ENCODE data around the gene TMPRSS11A.

The TMPRSS11A gene

DNA sequence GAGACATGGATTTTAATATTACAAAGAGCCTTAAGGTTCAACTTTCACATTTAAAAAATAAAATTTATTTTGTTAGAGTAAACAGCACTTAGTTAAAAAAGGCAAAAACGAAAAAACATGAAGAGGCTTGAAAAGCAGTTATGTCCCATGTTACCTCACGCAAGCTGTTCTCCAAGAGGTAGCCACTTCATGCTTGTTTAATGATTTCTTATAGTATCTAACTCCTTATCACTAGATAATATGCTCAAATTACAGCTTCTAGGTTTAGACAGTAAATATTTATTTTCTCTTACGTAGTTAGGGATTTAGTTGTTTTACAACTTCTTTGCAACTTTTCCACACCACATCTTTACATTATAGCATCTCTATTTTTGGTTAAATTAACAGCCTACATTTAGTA lies 51.7 kb downstream of the TMPRSS11A start:
- no peak for DNase-seq

DNA sequence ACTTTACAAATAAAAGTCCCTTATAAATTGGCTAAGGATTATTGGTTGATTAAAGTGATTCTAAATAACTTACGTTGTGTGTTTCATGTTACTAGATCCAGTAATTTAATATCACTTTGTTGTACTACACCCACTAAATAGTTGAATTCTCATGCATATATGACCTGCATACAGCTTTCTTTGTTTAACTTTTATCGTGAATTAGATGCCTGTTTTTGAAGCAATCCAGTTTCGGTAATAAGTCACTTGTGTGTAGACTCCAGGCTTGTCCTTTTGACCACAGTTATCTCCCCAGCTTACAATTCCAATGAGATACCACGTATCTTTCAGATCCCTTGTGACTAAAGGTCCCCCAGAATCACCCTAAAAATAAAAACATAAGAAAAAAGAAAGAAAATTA lies 52.2 kb downstream of the TMPRSS11A start:
- DNase-seq, result no peak

DNA sequence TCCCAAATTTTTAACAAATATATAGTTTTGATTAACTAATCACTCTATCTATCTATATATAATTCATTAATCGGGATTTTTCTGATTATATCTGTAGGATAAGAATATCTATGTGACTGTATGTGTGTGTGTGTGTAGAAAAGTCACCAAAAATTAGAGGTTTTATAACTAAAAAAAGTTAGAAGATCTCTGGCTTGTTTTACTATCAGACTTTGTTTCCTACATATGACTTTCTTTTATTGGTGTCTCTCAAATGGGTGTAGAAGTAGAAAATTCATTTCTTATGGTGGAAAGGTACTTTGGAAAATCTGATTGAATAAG lies 52.7 kb downstream of the TMPRSS11A start:
- DNase-seq, result no peak

DNA sequence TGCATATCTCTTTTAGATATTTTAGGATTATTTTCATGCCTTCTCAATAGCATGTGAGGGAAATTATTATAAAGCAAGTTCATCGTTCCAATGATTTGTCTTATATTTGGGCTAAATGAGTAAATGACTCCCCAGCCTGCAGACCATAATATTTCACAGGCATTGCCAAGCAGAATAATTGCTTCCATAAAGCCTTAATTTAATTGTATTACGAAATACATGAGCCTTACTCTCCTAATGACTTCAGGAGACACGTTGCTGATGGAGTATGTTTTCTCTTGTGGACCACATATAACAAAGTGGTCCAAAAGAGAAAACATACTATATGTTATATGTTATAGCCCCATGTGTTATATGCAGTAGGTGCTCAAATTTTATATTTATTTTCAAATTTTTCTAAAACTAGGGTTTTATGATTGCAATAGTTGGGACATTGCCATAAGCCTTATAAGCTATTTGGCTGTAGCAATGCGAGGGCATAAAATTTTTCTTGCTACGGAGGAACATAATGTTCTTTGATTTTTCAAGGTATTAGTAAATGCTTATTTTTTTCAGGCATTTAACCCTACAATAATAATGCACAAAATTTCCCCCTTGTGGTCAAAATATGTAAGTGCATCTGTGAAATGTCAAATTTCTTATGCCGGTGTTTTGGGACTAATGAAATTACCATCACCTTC lies 53.2 kb downstream of the TMPRSS11A start:
- no peak for DNase-seq

DNA sequence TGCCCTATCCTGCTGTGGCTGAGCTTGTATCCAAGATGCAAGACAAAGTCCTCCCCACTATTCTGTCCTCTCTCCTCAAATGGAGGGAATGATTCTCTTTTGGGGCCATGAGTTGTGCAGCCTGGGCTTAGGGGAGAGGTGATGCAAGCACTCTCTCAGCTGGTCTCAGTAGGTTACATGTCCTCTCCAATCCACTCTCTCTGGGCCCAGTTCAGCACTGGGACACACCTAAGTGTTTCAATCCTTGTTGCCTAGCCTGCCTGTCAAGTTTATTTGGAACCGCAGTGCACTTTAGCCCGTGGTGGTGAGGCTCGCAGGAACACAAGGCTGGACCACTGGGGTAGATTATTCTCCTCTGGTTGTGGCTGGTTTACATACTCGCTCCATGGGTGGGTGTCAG lies 55.6 kb downstream of the TMPRSS11A start:
- no peak for DNase-seq

DNA sequence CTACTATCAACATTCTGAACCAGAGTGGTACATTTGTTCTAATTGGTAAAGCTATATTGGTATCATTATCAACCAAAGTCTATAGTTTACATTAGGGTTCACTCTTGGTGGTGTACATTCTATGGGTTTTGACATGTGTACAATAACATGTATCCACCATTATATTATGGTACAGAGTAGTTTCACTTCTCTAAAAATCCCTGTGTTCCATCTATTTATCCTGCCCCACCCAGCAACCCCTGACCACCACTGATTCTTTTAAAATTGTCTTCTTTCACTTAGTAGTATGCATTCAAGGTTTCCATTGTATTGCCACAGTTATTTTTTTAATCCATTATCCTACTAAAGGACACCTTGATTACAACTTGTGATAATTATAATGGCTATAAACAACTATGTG lies 64.2 kb downstream of the TMPRSS11A start:
- DNase-seq, result no peak

DNA sequence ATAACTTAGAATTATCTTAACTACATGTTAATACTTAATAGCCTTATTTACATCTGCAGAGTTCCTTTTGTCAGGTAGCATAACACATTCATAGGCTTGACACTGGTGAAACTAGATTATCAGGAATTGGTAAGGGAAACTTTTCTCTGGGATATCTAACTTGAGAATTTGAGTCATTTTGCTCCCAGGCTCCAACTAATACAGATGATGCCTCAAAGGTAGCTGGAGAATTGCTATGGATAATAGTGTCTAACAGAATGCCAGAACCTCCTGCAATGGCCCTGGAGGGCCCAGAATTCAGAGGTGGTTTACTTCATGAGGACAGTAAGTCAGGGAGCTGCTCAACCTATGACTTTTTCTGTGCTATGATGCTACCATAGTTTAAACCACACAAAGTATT lies 65.6 kb downstream of the TMPRSS11A start:
- DNase-seq, result no peak

DNA sequence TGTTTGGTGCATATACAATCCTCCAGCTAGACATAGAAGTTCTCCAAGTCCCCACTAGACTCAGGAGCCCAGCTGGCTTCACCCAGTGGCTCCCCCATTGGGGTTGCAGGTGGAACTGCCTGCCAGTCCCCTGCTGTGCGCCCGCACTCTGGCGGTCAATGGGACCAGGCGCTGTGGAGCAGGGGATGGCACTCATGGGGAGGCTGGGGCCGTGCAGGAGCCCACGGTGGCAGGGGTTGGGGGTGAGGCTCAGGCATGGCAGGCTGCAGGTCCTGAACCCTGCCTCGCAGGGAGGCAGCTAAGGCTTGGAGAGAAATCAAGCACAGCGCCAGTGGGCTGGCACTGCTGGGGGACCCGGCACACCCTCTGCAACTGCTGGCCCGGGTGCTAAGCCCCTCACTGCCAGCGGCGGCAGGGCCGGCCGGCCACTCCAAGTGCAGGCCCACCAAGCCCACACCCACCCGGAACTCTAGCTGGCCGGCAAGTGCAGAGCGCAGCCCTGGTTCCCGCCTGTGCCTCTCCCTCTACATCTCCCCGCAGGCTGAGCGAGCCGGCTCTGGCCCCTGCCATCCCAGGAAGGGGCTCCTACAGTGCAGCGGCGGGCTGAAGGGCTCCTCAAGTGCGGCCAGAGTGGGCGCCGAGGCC lies 66.8 kb downstream of the TMPRSS11A start:
- no peak for DNase-seq

DNA sequence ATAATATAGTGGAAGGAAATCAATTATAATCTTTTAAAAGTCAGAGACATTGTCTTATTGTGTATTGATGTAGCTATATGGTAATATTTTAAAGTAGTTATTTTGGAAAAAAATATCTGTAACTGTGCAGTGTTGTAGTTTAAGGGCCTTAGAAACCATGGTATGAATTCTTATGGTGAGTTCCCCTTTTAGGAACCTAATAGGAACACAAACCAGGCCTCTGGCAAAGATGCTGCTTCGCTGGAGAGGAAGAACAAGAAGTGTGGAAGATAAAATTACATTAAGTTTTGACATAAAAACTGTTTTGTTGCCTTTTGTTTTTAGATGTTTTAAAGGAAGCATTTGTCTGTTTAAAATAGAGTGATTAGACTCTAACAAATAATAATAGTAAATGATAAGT lies 68.6 kb downstream of the TMPRSS11A start:
- DNase-seq, result no peak

DNA sequence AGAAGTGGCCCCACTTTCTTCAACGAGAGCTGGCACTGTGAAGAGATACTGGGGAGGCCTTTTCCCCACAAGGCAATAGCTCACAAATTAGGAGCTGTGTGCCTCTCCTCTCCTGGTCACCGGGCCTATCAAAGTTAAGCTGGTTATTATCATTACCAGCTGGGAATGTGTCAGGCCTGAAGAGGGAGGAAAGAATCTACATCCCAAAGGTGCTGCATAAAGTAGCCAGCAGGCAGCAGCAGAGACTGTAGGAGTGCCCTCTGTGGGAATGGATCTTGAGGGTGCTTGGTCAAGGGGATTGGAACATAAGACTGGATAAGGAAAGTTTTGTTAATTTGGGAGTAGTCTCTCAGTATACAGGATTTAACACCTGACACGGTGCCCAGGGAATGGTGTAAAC lies 70.4 kb downstream of the TMPRSS11A start:
- DNase-seq, result no peak

DNA sequence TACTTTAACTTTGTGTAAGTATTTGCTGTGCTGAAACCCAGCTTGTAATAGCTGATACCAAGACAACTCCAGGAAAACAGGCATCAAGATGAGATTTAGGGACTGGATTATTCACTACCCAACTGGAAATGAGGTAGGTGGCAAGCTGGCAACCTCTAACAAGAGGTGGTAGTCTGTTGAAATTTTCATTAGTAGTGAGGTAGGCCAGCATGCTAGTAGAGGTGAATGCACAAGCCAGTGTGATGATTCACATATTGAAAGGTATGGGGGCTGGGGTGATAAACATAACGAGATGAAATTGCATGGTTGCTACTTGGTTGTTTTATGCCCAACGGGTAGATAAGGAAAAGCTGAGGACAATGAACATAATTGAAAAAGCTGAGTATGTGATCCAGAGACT lies 71.0 kb downstream of the TMPRSS11A start:
- DNase-seq, result no peak

DNA sequence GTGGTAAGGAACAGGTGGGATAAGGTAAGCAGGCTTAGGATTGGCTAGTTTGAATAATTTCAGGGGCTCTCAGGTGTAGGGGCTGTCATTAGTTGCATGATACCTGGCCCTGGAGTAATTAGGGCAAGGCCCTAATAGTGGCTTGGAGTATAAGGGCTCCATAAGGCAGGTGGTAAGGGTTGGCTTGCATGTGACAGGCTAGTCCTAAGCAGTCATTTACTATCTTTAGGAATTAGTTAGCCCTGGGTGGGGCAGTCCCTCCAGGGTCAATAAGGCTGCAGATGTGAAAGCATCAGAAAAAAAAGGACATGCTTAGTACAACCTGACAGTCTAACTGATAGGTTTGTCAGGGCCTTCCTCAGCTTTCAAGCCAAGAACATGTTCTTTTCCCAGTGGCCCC lies 71.6 kb downstream of the TMPRSS11A start:
- no peak for DNase-seq

DNA sequence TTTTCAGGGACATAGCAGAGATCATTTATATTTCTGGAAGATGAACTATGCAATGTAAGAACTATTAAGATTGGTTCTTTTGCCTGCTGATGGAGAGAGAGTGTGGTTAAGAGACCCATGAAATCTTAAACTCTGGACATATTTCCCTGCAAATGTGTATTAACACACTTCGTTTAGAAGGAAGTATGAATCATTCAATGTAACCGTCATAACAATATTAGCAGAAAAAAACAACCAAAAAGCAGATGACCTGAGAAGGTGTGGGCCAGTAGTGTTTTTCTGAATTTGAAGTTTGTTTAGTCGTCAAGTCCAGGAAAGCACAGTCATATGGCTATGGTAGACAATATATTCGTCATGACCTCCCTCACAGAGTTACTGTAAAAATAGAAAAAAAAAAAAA lies 77.0 kb downstream of the TMPRSS11A start:
- DNase-seq, result no peak

DNA sequence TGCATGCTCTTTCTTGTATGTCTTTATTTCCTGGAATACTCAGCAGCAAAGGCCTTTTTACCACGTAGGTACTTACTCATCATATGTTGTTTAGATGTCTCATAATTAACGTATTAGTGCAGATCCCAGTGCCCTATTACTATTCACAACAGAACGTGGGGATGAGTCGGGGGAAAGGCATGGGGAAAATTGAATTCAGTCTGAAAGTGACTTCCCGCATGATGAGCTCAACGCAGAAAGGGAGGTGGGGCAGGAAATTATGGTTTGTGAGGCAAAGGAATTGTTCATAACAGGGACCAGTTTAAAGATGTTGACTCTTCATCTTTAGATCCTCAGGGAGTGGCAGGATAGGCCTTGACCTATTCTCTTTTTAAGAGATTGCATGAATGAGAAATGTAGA lies 77.5 kb downstream of the TMPRSS11A start:
- no peak for DNase-seq

DNA sequence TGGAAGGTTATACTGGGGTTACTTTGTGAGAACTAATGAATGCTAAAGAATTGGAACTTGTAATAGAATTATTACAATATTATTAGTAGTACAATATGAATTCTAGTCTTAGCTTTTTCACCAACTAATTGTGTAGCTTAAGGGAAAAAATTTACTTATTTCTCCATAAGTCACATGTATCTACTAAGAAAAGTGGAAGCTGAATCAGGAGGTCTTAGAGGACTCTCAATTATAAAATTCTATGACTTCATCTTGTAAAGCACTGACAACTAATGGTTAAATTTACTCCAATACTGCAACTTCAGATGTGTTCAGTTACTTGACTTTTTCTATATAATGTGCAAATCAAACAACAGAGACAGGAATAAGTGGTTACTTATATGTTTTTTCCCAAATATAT lies 78.6 kb downstream of the TMPRSS11A start:
- no peak for DNase-seq

DNA sequence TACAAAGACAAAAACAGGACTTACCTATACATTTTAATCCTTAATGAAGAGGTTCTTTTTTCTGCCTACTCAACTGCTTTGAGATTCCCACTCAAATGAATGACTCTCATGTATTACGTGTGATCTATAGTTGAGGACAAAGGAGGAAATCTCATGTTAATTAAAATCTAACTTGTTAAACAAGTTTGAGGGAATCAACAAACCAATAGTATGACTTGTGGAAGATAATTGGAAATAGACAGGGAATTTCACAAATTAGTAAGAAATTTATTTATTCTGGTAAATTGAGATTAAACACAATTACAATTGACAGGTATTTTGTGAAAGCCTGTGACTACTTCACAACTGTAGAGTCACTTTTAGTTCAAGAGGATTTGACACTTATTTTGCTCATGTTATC lies 79.4 kb downstream of the TMPRSS11A start, which contains the start of gene TMPRSS11D:
TMPRSS11D (minus strand) TSS at position 101 of the 400 bp plus-strand sequence; CDS start at position 32, 69 bp downstream.
- DNase-seq, result no peak

DNA sequence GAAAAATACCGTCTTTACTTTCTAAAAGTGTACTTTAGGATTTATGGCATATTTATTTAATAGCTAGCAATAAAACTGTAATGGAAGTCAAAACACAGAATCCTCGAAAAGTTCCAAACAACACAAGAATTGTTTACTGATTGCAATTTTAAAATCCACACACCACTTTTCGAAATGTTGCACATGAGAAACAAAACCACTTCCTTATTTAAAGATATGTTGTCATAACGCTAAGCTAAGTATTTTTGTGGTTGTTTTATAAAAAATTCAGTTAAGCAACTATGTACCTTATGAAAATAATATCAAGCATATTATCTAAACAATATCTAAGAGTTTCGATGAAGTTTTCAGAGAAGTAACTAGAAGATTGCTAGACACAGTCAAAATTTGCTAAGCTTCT lies 79.8 kb downstream of the TMPRSS11A start:
- no peak for DNase-seq

DNA sequence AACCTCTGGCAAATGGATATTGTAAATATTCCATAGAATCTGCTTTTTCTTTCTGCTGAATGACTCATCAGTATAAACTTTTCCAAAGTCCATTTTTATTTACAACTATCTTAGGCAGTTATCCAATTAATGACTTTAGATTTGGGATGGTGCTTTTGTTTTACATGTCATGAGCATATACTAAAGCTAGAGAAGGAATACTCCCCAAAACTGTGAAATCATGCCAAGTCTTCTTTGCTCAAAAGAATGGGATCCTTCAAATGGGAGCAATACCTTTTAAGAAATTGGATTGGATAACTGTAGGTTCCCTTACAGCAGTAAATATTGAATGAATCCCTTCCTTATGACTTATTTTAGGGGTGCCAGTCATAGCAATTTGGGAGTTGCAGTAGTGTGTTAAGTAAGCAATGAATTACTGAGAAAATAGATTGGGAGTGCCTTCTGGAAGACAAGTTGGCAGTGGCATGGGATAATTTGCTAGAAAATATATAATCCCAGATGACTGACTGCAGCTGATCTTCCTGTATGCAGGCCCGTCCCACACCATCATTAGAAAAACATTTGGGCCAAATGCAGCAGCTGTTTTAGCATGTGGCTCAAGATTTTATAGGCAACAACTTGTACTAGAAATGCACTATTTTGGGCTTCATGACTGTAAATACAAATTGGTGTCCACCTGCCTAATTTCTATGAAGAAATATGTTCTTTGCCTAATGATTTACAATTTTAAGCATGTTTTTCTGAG lies 82.3 kb downstream of the TMPRSS11A start:
- no peak for DNase-seq

DNA sequence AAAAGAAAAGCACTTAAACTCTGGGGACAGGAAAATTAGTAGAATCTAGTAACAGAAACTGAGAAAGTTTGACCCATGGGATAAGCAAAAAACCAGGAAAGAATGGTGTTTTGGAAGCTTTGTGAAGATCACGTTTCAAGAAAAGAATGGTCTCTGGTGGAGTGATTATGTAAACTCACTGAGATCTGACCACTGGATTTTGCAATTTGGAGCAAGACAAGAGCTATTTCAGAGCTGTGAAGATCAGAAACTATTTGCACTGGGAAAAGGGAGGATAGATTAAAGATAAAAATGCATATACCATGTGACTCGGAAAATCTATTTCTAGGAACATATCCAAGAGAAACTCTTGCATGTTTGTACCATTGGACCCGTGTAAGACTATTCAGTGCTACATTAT lies 83.8 kb downstream of the TMPRSS11A start:
- DNase-seq, result no peak

DNA sequence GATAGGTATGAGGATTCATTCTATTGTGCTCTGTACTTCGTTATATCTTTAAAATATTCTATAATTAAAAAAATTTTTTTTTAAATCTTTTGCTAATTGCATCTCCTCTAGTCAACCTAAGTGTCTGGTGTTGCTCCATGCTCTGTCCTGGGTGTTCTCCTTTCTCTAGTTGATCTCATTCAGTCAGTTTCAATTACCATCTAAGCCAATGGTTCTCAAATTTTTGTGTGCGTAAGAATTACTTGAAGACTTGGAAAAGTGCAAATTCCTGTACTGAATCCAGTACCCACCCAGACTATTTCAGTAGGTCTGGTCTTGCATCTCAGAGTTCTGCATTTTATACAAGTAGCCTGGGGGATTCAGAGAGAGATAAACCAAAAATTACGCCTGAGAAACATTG lies 86.2 kb downstream of the TMPRSS11A start:
- no peak for DNase-seq

DNA sequence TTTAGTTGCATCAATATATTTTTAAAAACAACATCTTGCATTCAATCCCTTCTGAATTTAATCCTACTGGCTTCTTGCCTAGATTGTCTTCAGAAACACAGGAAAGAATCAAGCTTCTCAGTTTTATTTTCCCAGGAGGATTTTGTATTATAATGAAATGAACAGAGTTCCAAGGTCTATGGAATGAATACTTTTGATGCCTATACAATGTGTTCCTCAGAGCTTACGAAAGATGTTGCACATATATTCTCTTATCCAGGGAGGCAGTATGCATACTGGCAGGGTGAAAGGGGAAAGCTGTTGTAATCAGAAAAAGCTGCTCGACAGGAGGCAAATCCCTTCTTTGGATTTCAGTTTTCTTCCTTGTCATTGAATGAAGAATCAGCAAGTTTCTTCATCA lies 88.3 kb downstream of the TMPRSS11A start:
- DNase-seq, result no peak

DNA sequence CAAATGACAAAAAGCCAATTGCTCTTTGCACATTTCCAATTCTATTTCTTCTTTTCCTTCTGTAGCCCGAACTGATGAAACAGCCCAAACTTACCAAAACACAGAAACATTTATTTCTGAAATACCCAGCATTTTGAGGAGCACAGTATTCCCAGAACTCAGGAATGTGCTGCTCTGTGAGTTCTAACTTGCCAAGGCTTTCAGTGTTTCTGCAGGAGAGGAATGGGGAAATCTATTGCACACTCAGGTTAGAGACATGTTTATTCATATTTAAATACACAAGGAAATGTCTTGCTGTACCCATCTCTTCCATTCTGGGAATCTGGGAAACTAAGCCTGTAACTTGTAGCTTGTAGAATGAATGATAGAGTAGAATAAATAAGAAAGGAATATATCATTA lies 90.2 kb downstream of the TMPRSS11A start:
- no peak for DNase-seq

DNA sequence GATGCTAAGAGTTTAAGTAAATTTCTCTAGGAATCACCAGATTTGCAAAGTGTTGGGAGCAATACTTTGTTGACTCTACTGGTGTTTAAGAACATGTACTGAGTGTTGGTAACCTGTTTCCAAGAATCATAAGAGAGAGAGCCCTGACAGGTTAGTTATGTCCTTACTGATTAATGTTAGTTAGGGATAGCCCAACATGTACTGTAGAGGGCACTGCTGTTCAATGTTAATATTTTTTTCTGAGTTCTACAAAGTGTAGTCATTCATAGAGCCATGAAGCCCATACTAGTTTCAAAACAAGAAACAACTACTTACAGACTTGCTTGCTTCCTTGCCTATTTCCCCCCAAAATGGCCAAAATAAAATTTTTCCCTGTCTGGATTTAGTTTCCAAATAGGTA lies 91.4 kb downstream of the TMPRSS11A start:
- no peak for DNase-seq

DNA sequence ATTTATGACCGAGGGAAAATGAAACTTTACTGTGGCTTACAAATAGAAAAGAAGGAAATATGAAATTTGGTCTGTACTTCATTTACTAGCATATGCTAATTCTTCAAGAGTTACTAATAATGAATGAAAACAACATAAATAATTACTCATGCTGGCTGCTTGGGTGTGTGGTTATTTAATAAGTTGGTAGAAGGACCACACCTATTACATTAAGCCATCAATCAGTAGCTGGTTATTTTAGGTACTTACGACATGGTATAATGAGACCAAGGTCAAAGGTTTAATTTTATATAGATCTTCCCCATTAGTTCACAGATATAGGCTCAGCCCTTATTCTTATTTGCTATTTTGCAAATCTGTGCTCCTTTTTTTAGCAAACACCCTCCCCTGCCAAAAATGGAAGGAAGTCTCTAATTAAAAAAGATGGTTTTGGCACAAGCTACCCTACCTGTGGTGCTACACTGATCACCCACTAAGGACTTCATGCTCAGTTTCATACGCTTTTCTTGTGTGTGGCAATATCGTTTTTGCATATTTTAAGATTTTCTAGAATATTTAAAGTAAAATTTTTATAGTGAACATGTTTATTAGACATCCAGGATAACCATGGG lies 93.6 kb downstream of the TMPRSS11A start:
- no peak for DNase-seq
